Nephron progenitor cell (in vitro differentiated cells): ENCODE results near the gene DDX18.
A peak's percentile ranks its signal among the peaks of the same experiment; 100 is the strongest.

ENCODE experiments used
- DNase-seq: peaks from one replicate; pipeline ENCODE4 v3.0.0; 2021
- H3K27ac Mint-ChIP-seq: 2 replicates; pipeline ENCODE4 v1.8.0; 2021; ENCODE audit warnings: mild to moderate bottlenecking, moderate library complexity, mixed read lengths
- H3K27me3 Mint-ChIP-seq: 2 replicates; pipeline ENCODE4 v1.8.0; 2021; ENCODE audit warnings: mild to moderate bottlenecking, low read depth, mixed read lengths; ENCODE audit not compliant: poor library complexity
- H3K36me3 Mint-ChIP-seq: 2 replicates; pipeline ENCODE4 v1.8.0; 2021; ENCODE audit warnings: low read depth, mixed read lengths
- H3K4me1 Mint-ChIP-seq: 2 replicates; pipeline ENCODE4 v1.8.0; 2021; ENCODE audit warnings: mixed read lengths
- H3K4me3 Mint-ChIP-seq: 2 replicates; pipeline ENCODE4 v1.8.0; 2021; ENCODE audit warnings: mild to moderate bottlenecking, moderate library complexity, mixed read lengths
- H3K9me3 Mint-ChIP-seq: 2 replicates; pipeline ENCODE4 v1.8.0; 2021; ENCODE audit warnings: mild to moderate bottlenecking, moderate library complexity, mixed read lengths
- CTCF ChIP-seq: fragments of 200-600 bp; sonication (generic); IDR thresholded peaks from 2 replicates; pipeline ENCODE4 v1.5.0; 2021; ENCODE audit warnings: antibody characterized with exemption

DDX18 gene

GRCh38 chr2:117814417-117815264 lies at the start of gene DDX18:
TSS of gene DDX18 (plus strand) at chr2:117814691. CDS start at chr2:117814778, 87 bp downstream.
- peak; percentile 97 for TF ChIP-seq CTCF
- H3K4me3 Mint-ChIP-seq = peak within 1 kb of the TSS; percentile 97
- DNase-seq = peak; percentile 96
- H3K4me1 Mint-ChIP-seq = peaks cover 22% of the 10 kb centered on the region
- H3K36me3 Mint-ChIP-seq = peaks cover 25% of the 10 kb centered on the region
- H3K27me3 Mint-ChIP-seq = peaks cover 13% of the 10 kb centered on the region
- peak within 1 kb of the TSS; percentile 99 for H3K27ac Mint-ChIP-seq
- no peaks in the 10 kb centered on the region for H3K9me3 Mint-ChIP-seq

- DNase-seq = no peak
- TF ChIP-seq CTCF = no peak
- Mint-ChIP-seq H3K27ac (peak overlapping the region; percentile 3), H3K4me1 (peaks cover 23% of the 10 kb centered on the region), H3K36me3 (peaks cover 8% of the 10 kb centered on the region), H3K27me3 (no peaks in the 10 kb centered on the region), H3K9me3 (peaks cover 21% of the 10 kb centered on the region), H3K4me3 (no peak overlapping the region)
Observed at GRCh38 chr2:117770730-117771129, 43.8 kb upstream of the DDX18 start.

GRCh38 chr2:117771969-117772630 lies 42.4 kb upstream of the DDX18 start:
- Mint-ChIP-seq H3K27ac (no peak overlapping the region), H3K36me3 (peaks cover 8% of the 10 kb centered on the region), H3K9me3 (peaks cover 21% of the 10 kb centered on the region), H3K4me3 (no peak overlapping the region), H3K4me1 (peaks cover 23% of the 10 kb centered on the region), H3K27me3 (no peaks in the 10 kb centered on the region)
- TF ChIP-seq CTCF = peak; percentile 62
- DNase-seq = no peak

GRCh38 chr2:117774716-117775115 lies 39.8 kb upstream of the DDX18 start:
- TF ChIP-seq CTCF = no peak
- no peak for DNase-seq
- no peak overlapping the region for H3K27ac Mint-ChIP-seq

GRCh38 chr2:117775703-117776219 lies 38.7 kb upstream of the DDX18 start:
- H3K9me3 Mint-ChIP-seq = peaks cover 19% of the 10 kb centered on the region
- peaks cover 8% of the 10 kb centered on the region for H3K36me3 Mint-ChIP-seq
- no peak for DNase-seq
- no peak for TF ChIP-seq CTCF
- no peaks in the 10 kb centered on the region for H3K27me3 Mint-ChIP-seq
- no peak overlapping the region for H3K4me3 Mint-ChIP-seq
- H3K4me1 Mint-ChIP-seq = peaks cover 9% of the 10 kb centered on the region
- no peak overlapping the region for H3K27ac Mint-ChIP-seq

More at GRCh38 chr2:117774716-117775115, 39.8 kb upstream of the DDX18 start:
- Mint-ChIP-seq H3K4me3 (no peak overlapping the region), H3K4me1 (peaks cover 19% of the 10 kb centered on the region), H3K27me3 (no peaks in the 10 kb centered on the region), H3K36me3 (peaks cover 5% of the 10 kb centered on the region), H3K9me3 (peaks cover 14% of the 10 kb centered on the region)
